H9 (cell line): Measurements from ENCODE around the gene ACKR3. TPM values are rescaled to one million over a fixed set of nuclear protein-coding genes. Genes with fewer than 3 reads are reported as not detected.

Experiments
- DNase-seq: peaks from one replicate; pipeline ENCODE4 v3.0.0-alpha.2; 2017
- H2AFZ ChIP-seq: one replicate; pipeline ENCODE4 v1.6.1; 2013; ENCODE audit warnings: mild to moderate bottlenecking, low read length, control low read depth, moderate library complexity
- H2AK5ac ChIP-seq: 2 replicates; pipeline ENCODE4 v1.6.1; 2013; ENCODE audit warnings: low read length, control low read depth, mixed read lengths; ENCODE audit not compliant: insufficient read length
- H2BK120ac ChIP-seq: one replicate; pipeline ENCODE4 v1.6.1; 2013; ENCODE audit warnings: low read depth, mild to moderate bottlenecking, low read length, control low read depth, inconsistent platforms; ENCODE audit not compliant: poor library complexity, severe bottlenecking
- H2BK12ac ChIP-seq: 2 replicates; pipeline ENCODE4 v1.6.1; 2013; ENCODE audit warnings: low read length, control low read depth, mixed read lengths, low read depth; ENCODE audit not compliant: insufficient read length
- H2BK15ac ChIP-seq: 2 replicates; pipeline ENCODE4 v1.6.1; 2013; ENCODE audit warnings: low read depth, low read length, control low read depth
- H2BK20ac ChIP-seq: one replicate; pipeline ENCODE4 v1.6.1; 2013; ENCODE audit warnings: low read depth, mild to moderate bottlenecking, low read length, control low read depth, inconsistent platforms; ENCODE audit not compliant: poor library complexity, severe bottlenecking
- H2BK5ac ChIP-seq: 2 replicates; pipeline ENCODE4 v1.6.1; 2013; ENCODE audit warnings: low read length, control low read depth, mixed read lengths; ENCODE audit not compliant: insufficient read length
- H3K14ac ChIP-seq: 2 replicates; pipeline ENCODE4 v1.6.1; 2013; ENCODE audit warnings: low read length, control low read depth; ENCODE audit not compliant: insufficient read depth
- H3K18ac ChIP-seq: 2 replicates; pipeline ENCODE4 v1.6.1; 2013; ENCODE audit warnings: low read depth, mild to moderate bottlenecking, mixed read lengths, low read length, control low read depth; ENCODE audit not compliant: insufficient read length
- H3K23ac ChIP-seq: 2 replicates; pipeline ENCODE4 v1.6.1; 2013; ENCODE audit warnings: low read length, control low read depth, mixed read lengths, low read depth; ENCODE audit not compliant: insufficient read length
- H3K23me2 ChIP-seq: 2 replicates; pipeline ENCODE4 v1.6.1; 2013; ENCODE audit warnings: low read depth, mild to moderate bottlenecking, mixed read lengths, low read length, control low read depth; ENCODE audit not compliant: insufficient read length, poor library complexity, severe bottlenecking
- H3K27ac ChIP-seq: 2 replicates; pipeline ENCODE4 v1.5.1; 2013; ENCODE audit warnings: low read length, control low read depth, mixed read lengths, low read depth; ENCODE audit not compliant: insufficient read length
- H3K27me3 ChIP-seq: 2 replicates; pipeline ENCODE4 v1.6.1; 2013; ENCODE audit warnings: low read length, control low read depth, inconsistent platforms; ENCODE audit not compliant: insufficient read depth
- H3K4ac ChIP-seq: 2 replicates; pipeline ENCODE4 v1.6.1; 2013; ENCODE audit warnings: low read depth, mild to moderate bottlenecking, control low read depth, inconsistent platforms, low read length, moderate library complexity
- H3K4me1 ChIP-seq: 2 replicates; pipeline ENCODE4 v1.6.1; 2013; ENCODE audit warnings: low read length, control low read depth, inconsistent platforms; ENCODE audit not compliant: insufficient read depth
- H3K4me2 ChIP-seq: 2 replicates; pipeline ENCODE4 v1.6.1; 2013; ENCODE audit warnings: low read length, control low read depth, mixed read lengths; ENCODE audit not compliant: insufficient read length, insufficient read depth
- H3K56ac ChIP-seq: 2 replicates; pipeline ENCODE4 v1.6.1; 2013; ENCODE audit warnings: low read depth, mild to moderate bottlenecking, mixed read lengths, low read length, control low read depth; ENCODE audit not compliant: insufficient read length
- H3K79me1 ChIP-seq: 2 replicates; pipeline ENCODE4 v1.6.1; 2013; ENCODE audit warnings: low read depth, mild to moderate bottlenecking, moderate library complexity, low read length, control low read depth, inconsistent platforms; ENCODE audit not compliant: insufficient read depth, poor library complexity, severe bottlenecking
- H3K79me2 ChIP-seq: 2 replicates; pipeline ENCODE4 v1.6.1; 2013; ENCODE audit warnings: low read length, control low read depth, inconsistent platforms; ENCODE audit not compliant: insufficient read depth
- H3K9ac ChIP-seq: 2 replicates; pipeline ENCODE4 v1.6.1; 2013; ENCODE audit warnings: low read length, control low read depth, mixed read lengths; ENCODE audit not compliant: insufficient read length; ENCODE audit errors: extremely low read depth
- H3K9me3 ChIP-seq: one replicate; pipeline ENCODE4 v1.6.1; 2013; ENCODE audit warnings: low read depth, low read length, inconsistent platforms; ENCODE audit not compliant: control insufficient read depth
- H3T11ph ChIP-seq: one replicate; pipeline ENCODE4 v1.6.1; 2013; ENCODE audit warnings: mild to moderate bottlenecking, low read length, control low read depth, inconsistent platforms
- H4K20me1 ChIP-seq: one replicate; pipeline ENCODE4 v1.6.1; 2013; ENCODE audit not compliant: control insufficient read depth, insufficient read length, insufficient read depth
- H4K5ac ChIP-seq: 2 replicates; pipeline ENCODE4 v1.6.1; 2013; ENCODE audit warnings: low read depth, mild to moderate bottlenecking, mixed read lengths, low read length, control low read depth; ENCODE audit not compliant: insufficient read length
- H4K8ac ChIP-seq: replicated peaks from 2 replicates; pipeline ENCODE4 v1.6.1; 2013; ENCODE audit warnings: low read length, control low read depth, mixed read lengths, low read depth; ENCODE audit not compliant: insufficient read length
- H4K91ac ChIP-seq: 2 replicates; pipeline ENCODE4 v1.6.1; 2013; ENCODE audit warnings: low read depth, mild to moderate bottlenecking, moderate library complexity, mixed read lengths, low read length, control low read depth; ENCODE audit not compliant: insufficient read length
- H3K27ac Mint-ChIP-seq, 3 experiments: 2 replicates in 2 of 3; 3 replicates in 1 of 3; pipeline ENCODE4 v1.8.0; 2020 to 2021; ENCODE audit warnings: mixed read lengths in 3 of 3, mild to moderate bottlenecking in 1 of 3, moderate library complexity in 1 of 3
- H3K27me3 Mint-ChIP-seq: 2 replicates; pipeline ENCODE4 v1.8.0; 2021; ENCODE audit warnings: low read depth, mild to moderate bottlenecking, moderate library complexity, mixed read lengths
- H3K36me3 Mint-ChIP-seq, 3 experiments: 2 replicates in 2 of 3; 3 replicates in 1 of 3; pipeline ENCODE4 v1.8.0; 2020 to 2021; ENCODE audit warnings: low read depth in 3 of 3, mixed read lengths in 3 of 3; ENCODE audit not compliant: insufficient read depth in 1 of 3
- H3K4me1 Mint-ChIP-seq, 2 experiments: 2 replicates each; pipeline ENCODE4 v1.8.0; 2020; ENCODE audit warnings: mixed read lengths in 2 of 2
- H3K4me3 Mint-ChIP-seq, 2 experiments: 2 replicates in 1 of 2; 3 replicates in 1 of 2; pipeline ENCODE4 v1.8.0; 2020 to 2021; ENCODE audit warnings: mild to moderate bottlenecking in 2 of 2, mixed read lengths in 2 of 2, moderate library complexity in 1 of 2
- H3K9me3 Mint-ChIP-seq, 2 experiments: 2 replicates in 1 of 2; 3 replicates in 1 of 2; pipeline ENCODE4 v1.8.0; 2020; ENCODE audit warnings: mild to moderate bottlenecking in 2 of 2, mixed read lengths in 2 of 2, moderate library complexity in 1 of 2
- WGBS: extraction: QIAGEN DNeasy Blood & Tissue Kit; methylation state at CpG from one replicate; pipeline ENCODE4 v1.1.7; 2013; ENCODE audit warnings: missing lambda C conversion rate, low lambda C conversion rate, mixed read lengths; ENCODE audit not compliant: insufficient read length; ENCODE audit errors: extremely low coverage; 5-methylcytosine and 5-hydroxymethylcytosine counted together
- total RNA-seq: library from RNA; stranded (reverse); gene quantifications from 2 replicates; pipeline ENCODE4 v1.2.1, GENCODE V29; 2021
- TF ChIP-seq, protein P1 (sequence below): fragments of 200-600 bp; sonication (generic); conservative IDR thresholded peaks from 3 replicates; pipeline ENCODE4 v1.8.0; 2021; ENCODE audit warnings: antibody characterized with exemption, mild to moderate bottlenecking

The ACKR3 gene
- total RNA-seq, 1 experiment from 2014 or later: 0.44 TPM

DNA sequence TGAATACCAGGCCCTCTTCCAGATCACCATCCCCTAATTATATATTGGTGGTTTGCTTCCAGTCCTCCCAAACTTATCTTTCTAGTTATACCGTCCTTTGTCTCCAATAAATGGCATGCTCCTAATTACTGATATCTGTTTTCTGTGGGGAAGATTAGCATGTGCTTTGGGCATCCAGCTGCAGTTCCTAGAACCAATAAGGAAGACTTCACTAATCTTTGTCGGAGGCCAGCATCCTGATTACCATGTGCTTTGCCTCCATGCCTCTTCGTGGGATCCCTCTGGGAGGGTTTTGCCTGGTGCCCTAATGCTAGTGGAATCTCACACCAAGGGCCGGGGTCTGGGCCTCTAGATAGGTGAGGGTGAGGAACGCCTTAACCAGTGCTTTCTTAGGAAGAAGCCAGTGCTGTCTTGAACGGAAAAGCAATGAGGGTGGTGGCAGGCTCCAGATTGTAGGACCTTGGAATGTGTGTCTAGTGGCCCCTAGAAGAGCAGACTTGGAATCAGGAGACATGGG, 47.7 kb downstream of the ACKR3 start:
- Histone ChIP-seq H4K91ac (no peak overlapping the region), H3K27ac (no peak overlapping the region), H3K23ac (no peak overlapping the region), H3T11ph (no peak overlapping the region), H4K5ac (no peak overlapping the region), H2AFZ (no peak overlapping the region), H2AK5ac (no peak overlapping the region), H3K9ac (no peak overlapping the region), H4K8ac (no peak overlapping the region), H3K23me2 (no peaks in the 10 kb centered on the region), H3K4me2 (no peak overlapping the region), H3K4ac (no peak overlapping the region), H4K20me1 (no peaks in the 10 kb centered on the region), H2BK120ac (no peak overlapping the region), H3K4me1 (no peaks in the 10 kb centered on the region), H2BK12ac (no peak overlapping the region), H2BK5ac (no peak overlapping the region), H3K9me3 (no peaks in the 10 kb centered on the region), H3K18ac (no peak overlapping the region), H3K27me3 (no peaks in the 10 kb centered on the region), H3K14ac (no peak overlapping the region), H3K79me1 (no peaks in the 10 kb centered on the region), H3K79me2 (no peaks in the 10 kb centered on the region), H2BK20ac (no peak overlapping the region), H2BK15ac (no peak overlapping the region), H3K56ac (no peak overlapping the region)
- no peaks in the 10 kb centered on the region; a peak in 1 of 7 replicates for H3K36me3 Mint-ChIP-seq
- no CpG with 5 or more reads among the region's 6 CpGs for WGBS
- H3K4me1 Mint-ChIP-seq: peaks cover 12 to 21% of the 10 kb centered on the region in 2 experiments
- H3K27me3 Mint-ChIP-seq: peaks cover 26% of the 10 kb centered on the region
- no peak overlapping the region for H3K4me3 Mint-ChIP-seq
- no peaks in the 10 kb centered on the region for H3K9me3 Mint-ChIP-seq
- no peak overlapping the region for H3K27ac Mint-ChIP-seq
- no peak for DNase-seq
- TF ChIP-seq, protein P1, sequence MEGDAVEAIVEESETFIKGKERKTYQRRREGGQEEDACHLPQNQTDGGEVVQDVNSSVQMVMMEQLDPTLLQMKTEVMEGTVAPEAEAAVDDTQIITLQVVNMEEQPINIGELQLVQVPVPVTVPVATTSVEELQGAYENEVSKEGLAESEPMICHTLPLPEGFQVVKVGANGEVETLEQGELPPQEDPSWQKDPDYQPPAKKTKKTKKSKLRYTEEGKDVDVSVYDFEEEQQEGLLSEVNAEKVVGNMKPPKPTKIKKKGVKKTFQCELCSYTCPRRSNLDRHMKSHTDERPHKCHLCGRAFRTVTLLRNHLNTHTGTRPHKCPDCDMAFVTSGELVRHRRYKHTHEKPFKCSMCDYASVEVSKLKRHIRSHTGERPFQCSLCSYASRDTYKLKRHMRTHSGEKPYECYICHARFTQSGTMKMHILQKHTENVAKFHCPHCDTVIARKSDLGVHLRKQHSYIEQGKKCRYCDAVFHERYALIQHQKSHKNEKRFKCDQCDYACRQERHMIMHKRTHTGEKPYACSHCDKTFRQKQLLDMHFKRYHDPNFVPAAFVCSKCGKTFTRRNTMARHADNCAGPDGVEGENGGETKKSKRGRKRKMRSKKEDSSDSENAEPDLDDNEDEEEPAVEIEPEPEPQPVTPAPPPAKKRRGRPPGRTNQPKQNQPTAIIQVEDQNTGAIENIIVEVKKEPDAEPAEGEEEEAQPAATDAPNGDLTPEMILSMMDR: no peak
